ENCODE data around the gene ZPBP2.
"Not testable (repeated sequence)": the region's sequence is repeated elsewhere in the genome, so short reads cannot be mapped to it uniquely, and the experiment has no call there.

ZPBP2 gene, protein sequence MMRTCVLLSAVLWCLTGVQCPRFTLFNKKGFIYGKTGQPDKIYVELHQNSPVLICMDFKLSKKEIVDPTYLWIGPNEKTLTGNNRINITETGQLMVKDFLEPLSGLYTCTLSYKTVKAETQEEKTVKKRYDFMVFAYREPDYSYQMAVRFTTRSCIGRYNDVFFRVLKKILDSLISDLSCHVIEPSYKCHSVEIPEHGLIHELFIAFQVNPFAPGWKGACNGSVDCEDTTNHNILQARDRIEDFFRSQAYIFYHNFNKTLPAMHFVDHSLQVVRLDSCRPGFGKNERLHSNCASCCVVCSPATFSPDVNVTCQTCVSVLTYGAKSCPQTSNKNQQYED

GRCh38 chr17:39867880-39868553 lies at the start of gene ZPBP2:
Gene ZPBP2, plus strand, starts transcription at chr17:39868202. Its CDS starts 153 bp downstream, at chr17:39868355.
- peak; percentile 28 to 35 for DNase-seq (ENCODE audit: low read depth in 2 of 2)

DNA sequence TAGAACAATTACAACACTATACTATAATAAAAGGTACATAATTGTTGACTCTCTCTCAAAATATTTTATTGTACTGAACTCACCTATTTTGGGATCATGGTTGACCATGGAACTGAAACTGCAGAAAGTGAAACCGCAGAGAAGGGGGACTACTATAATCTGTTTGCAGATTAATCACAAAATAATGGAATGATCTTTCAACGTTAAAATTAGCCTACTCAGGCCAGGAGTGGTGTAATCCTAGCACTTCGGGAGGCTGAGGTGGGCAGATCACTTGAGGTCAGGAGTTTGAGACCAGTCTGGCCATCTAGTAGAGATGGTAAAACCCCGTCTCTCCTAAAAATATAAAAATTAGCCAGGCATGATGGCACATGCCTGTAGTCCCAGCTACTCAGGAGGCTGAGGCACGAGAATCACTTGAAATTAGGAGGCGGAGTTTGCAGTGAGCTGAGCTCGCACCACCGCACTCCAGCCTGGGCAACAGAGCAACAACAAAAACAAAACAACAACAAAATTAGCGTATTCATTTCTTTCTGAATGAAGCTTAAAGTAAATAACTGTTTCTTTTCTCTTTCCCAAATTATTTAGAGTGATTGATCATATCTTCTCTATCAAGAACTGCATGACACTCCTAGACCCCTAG lies 49.5 kb upstream of the ZPBP2 start:
- no peak for DNase-seq (ENCODE audit: low read depth in 2 of 2)

- no peak for DNase-seq (ENCODE audit: low read depth in 2 of 2)
Observed at GRCh38 chr17:39820541-39820940, 47.5 kb upstream of the ZPBP2 start.

- no peak for DNase-seq (ENCODE audit: low read depth in 2 of 2)
Observed at GRCh38 chr17:39820987-39821386, 47.0 kb upstream of the ZPBP2 start.

- no peak for DNase-seq (ENCODE audit: low read depth in 2 of 2)
Observed at GRCh38 chr17:39822051-39822451, 46.0 kb upstream of the ZPBP2 start.

- DNase-seq (ENCODE audit: low read depth in 2 of 2), result no peak
Observed at GRCh38 chr17:39823407-39824054, 44.5 kb upstream of the ZPBP2 start.

- DNase-seq (ENCODE audit: low read depth in 2 of 2), result no peak
Observed at GRCh38 chr17:39826334-39826733, 41.7 kb upstream of the ZPBP2 start.

DNA sequence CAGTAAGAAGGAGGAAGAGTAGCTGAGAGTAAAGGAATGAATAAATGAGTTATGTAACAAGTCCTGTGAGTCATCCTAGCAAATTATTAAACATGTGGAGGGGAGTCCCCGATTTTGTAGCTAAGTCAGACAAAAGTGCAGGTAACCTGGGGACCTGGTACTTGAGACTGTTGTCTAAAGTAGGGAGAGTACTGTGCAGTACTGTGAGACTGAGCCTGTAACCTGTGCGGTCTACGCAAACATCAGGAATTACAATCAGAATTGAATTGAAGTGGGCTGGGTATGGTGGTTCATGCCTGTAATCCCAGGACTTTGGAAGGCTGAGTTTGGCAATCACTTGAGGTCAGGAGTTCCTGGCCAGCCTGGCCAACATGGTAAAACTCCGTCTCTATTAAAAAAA lies 39.6 kb upstream of the ZPBP2 start:
- DNase-seq (ENCODE audit: low read depth in 2 of 2), result no peak

GRCh38 chr17:39831588-39831987 lies 36.4 kb upstream of the ZPBP2 start:
- no peak for DNase-seq (ENCODE audit: low read depth in 2 of 2)

DNA sequence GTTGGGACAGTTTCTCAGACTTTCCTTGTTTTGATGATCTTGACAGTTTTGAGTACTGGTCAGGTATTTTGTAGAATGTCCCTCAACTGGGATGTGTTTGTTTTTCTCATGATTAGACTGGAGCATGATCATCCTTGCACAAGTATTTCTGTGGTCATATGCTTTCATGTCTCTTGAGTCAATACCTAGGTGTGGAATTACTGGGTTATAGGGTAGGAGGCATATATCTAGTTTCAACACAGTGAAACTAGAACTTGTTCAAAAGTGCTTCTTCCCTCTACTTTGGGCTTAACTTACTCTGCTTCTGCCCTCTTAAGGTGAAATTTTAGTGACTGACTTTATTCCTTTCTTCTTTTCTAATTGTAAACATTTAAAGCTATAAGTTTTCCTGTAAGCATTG lies 34.0 kb upstream of the ZPBP2 start:
- DNase-seq (ENCODE audit: low read depth in 2 of 2), result no peak

DNA sequence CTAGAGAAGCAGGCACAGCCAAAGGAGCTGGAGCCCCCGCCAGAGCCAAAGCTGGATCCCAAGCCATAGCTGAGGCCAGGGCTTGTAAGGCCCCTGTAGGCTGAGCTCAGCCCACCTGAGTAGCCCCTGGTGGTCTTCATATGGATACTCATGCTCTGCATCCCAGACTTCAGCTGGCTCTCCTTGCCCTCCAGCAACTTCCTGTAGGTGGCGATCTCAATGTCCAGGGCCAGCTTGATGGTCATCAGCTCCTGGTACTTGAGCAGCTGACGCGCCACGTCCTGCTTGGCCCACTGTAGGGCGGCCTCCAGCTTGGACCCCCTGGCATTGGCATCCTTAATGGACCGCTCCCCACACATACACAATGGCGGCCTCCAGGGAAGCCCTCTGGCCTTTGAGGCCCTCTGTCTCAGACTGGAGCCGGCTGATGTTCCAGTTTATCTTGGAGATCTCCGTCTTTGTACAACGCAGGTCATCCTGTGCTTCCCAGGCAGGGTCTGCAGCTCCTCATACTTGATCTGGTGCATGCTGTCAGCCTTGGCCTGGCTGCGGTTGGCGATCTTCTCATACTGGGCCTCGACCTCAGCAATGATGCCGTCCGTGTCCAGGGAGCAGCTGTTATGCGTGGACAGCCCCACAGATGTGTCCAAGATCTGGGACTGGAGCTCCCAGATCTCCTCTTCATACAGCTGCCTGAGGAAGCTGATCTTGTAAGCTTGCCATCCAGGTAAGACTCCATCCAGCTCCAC lies 32.8 kb upstream of the ZPBP2 start:
- DNase-seq (ENCODE audit: low read depth in 2 of 2), result no peak

GRCh38 chr17:39836117-39836516 lies 31.9 kb upstream of the ZPBP2 start:
- DNase-seq (ENCODE audit: low read depth in 2 of 2), result no peak

DNA sequence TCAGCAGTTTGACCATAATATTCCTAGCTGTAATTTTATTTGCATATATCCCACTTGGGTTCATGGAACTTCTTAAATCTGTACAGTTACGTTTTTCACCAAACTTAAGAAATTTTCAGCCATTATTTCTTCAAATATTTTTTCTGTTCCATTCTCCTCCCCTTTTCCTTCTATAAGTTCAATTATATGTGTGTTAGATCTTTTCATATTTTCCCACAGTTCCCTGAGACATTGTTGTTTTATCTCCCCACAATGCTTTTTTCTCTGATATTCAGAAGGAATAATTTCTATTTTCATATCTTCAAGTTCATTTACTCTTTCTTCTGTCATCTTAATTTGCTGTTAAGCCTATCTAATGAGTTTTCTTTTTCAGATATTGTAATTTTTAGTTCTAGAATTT lies 29.9 kb upstream of the ZPBP2 start:
- no peak for DNase-seq (ENCODE audit: low read depth in 2 of 2)

- no peak for DNase-seq (ENCODE audit: low read depth in 2 of 2)
Observed at GRCh38 chr17:39838784-39839183, 29.2 kb upstream of the ZPBP2 start.

- DNase-seq (ENCODE audit: low read depth in 2 of 2), result no peak
Observed at GRCh38 chr17:39841134-39841683, 26.8 kb upstream of the ZPBP2 start.

DNA sequence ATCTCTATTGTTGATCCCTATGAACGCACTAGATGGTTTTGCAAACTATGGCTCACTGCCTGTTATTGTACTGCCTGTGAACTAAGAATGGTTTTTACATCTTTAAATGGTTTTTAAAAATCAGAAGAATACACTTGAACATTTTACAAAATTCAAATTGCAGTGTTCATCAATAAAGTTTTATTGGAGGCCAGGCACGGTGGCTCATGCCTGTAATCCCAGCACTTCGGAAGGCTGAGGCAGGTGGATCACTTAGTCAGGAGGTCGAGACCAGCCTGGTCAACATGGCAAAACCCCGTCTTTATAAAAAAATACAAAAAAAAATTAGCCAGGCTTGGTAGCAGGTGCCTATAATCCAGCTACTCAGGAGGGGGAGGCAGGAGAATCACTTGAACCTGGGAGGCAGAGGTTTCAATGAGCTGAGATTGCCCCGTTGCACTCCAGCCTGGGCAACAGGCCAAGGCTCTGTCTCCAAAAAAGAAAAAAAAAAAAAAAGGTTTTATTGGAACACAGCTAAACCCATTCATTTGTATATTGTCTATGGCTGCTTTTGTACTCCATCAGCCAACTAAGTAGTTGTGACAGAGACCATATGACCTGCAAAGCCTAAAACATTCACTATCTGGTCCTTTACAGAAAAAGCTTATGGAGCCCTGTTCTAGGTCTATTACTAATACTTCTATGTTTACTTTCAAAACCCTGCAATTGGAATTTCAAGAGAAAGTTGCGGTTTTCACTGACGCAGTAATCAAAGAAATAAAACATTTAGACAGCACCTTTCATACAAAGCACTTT lies 22.8 kb upstream of the ZPBP2 start:
- no peak for DNase-seq (ENCODE audit: low read depth in 2 of 2)

- no peak for DNase-seq (ENCODE audit: low read depth in 2 of 2)
Observed at GRCh38 chr17:39846205-39846604, 21.8 kb upstream of the ZPBP2 start.

DNA sequence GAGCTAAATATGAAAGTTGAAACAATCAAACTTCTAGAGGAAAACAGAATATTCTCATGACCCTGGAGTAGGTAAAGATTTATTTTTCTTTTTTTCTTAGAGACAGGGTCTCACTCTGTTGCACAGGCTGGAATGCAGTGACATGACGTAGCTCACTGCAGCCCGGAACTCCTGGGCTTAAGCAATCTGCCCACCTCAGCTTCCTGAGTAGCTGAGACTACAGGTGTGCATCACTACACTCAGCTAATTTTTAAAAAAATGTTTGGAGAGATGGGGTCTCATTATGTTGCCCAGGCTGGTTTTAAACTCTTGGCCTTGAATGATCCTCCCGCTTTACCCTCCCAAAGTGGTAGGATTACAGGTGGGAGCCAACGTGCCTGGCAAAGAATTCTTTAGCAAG lies 19.4 kb upstream of the ZPBP2 start:
- DNase-seq (ENCODE audit: low read depth in 2 of 2), result no peak

DNA sequence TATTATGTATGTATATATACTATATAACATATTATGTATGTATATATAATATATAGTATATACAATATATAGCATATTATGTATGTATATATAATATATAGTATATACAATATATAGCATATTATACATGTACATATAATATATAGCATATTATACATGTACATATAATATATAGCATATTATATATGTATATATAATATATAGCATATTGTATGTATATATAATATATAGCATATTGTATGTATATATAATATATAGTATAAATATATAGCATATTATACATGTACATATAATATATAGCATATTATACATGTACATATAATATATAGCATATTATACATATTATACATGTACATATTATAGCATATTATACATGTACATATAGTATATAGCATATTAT lies 17.8 kb upstream of the ZPBP2 start:
- not testable (repeated sequence) for DNase-seq (ENCODE audit: low read depth in 2 of 2)

GRCh38 chr17:39852239-39852638 lies 15.8 kb upstream of the ZPBP2 start:
- DNase-seq (ENCODE audit: low read depth in 2 of 2), result no peak

- no peak for DNase-seq (ENCODE audit: low read depth in 2 of 2)
Observed at GRCh38 chr17:39854909-39855308, 13.1 kb upstream of the ZPBP2 start.

Data from activated CD4-positive, alpha-beta T cell treated with anti-CD3 and anti-CD28 coated beads for 24 hours (primary cell).